A549 treated with CpdA at 1 μM for 4 hours (cell line): ENCODE data around the gene TULP3. TPM values are rescaled to one million over a fixed set of nuclear protein-coding genes. Genes with fewer than 3 reads are reported as not detected.

Experiments
- total RNA-seq: library from RNA; stranded (reverse); fragments of 200-300 nt; extraction: Qiagen RNA extraction; gene quantifications from 5 replicates; pipeline ENCODE4 v1.2.3, GENCODE V29; 2022; ENCODE audit warnings: low read depth

Gene TULP3
- total RNA-seq, result 16.9 to 23.9 TPM (median 20.7 TPM) in 5 replicates

GRCh38 chr12:2890388-2891239 lies at the start of gene TULP3:
Gene TULP3, plus strand, starts transcription at chr12:2890891. Its CDS starts 57 bp downstream, at chr12:2890948.

GRCh38 chr12:2857021-2857431 lies 33.7 kb upstream of the TULP3 start, which contains the start of gene TEX52:
Gene TEX52, minus strand, starts transcription at chr12:2857039. Its CDS starts 13 bp downstream, at chr12:2857026.

GRCh38 chr12:2877047-2877952 lies 13.4 kb upstream of the TULP3 start, which contains the start of the genes FOXM1 and RHNO1:
Gene FOXM1, minus strand, starts transcription at chr12:2877174. Its CDS starts 2,696 bp downstream, at chr12:2874478.
Gene RHNO1, plus strand, starts transcription at chr12:2877223. Its CDS starts 8,144 bp downstream, at chr12:2885367.

GRCh38 chr12:2959192-2959504 lies 68.5 kb downstream of the TULP3 start, which contains the start of gene TEAD4:
Gene TEAD4, plus strand, starts transcription at chr12:2959397.

Other genes starting within 250 kb of the TULP3 start
- gene FKBP4, start 95.9 kb upstream of the TULP3 start, total RNA-seq, result 99.4 to 130 TPM (median 124 TPM) in 5 replicates
- 15.8 to 17.3 TPM (median 17.0 TPM) in 5 replicates for gene ITFG2, start 78.2 kb upstream of the TULP3 start, total RNA-seq
- gene NRIP2, start 55.9 kb upstream of the TULP3 start, total RNA-seq, result not detected in 5 replicates
- gene TEX52, start 33.9 kb upstream of the TULP3 start, total RNA-seq, result not detected in 5 replicates
- 95.5 to 99.3 TPM (median 96.8 TPM) in 5 replicates for gene FOXM1, start 13.7 kb upstream of the TULP3 start, total RNA-seq
- 43.2 to 49.8 TPM (median 46.7 TPM) in 5 replicates for gene RHNO1, start 13.7 kb upstream of the TULP3 start, total RNA-seq
- gene TEAD4, start 68.5 kb downstream of the TULP3 start, total RNA-seq, result 38.7 to 47.0 TPM (median 45.5 TPM) in 5 replicates
- 16.7 to 22.0 TPM (median 19.1 TPM) in 5 replicates for gene TSPAN9, start 186.5 kb downstream of the TULP3 start, total RNA-seq